ENCODE data around the gene SPTB. TPM values are rescaled to one million over a fixed set of nuclear protein-coding genes. Genes with fewer than 3 reads are reported as not detected.

Gene SPTB
- total RNA-seq, 1 experiment from 2014 or later, result 0.13 TPM

DNA sequence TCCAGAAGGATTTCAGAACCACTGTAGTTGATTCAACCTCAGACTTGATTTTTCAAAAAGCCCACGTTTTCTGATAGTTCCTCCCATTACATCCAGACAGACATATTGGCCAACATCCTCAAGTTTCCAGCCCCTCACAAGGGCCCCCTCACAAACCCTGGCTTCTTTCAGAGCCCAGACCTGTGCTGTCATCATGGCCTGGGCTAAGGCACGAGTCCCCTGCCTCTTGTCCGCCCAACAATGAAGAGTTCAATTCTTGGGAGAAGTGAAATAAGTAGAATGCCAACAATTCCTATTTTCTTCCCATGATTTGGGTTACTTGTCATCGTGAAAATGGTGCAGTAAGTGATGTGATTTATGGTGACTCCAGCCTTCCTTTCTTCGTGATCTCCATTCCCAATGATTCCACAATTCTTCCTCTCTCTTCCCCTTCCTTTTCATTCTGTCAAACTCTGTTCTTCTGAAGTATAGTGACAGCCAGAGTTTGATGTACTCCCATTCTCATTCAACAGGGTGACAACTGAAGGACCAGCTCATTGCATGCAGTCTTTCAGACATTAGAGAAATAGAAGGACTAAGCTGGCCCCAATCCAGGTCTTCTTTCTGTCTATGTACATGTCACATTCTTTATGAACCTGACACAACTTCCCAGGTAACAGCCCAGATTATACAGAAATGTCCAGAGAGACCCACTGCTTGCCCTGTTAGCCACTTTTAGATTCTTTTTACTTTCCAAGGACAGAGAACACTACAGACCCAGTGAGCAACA lies 29.2 kb downstream of the SPTB start:
- Histone ChIP-seq H3K36me3 (ENCODE audit: control insufficient read depth, insufficient read depth, low read length) (no peaks in the 10 kb centered on the region), H3K4me3 (ENCODE audit: low read depth in 2 of 2, low read length in 2 of 2) (no peak overlapping the region), H3K4me1 (ENCODE audit: control insufficient read depth, insufficient read depth, low read length) (no peaks in the 10 kb centered on the region), H3K9me3 (ENCODE audit: control insufficient read depth, insufficient read depth, low read depth, low read length) (no peaks in the 10 kb centered on the region), H3K27ac (ENCODE audit: low read length) (no peak overlapping the region), H3K27me3 (ENCODE audit: control insufficient read depth, insufficient read depth, low read length) (peaks cover 18% of the 10 kb centered on the region)
- TF ChIP-seq POLR2AphosphoS5 (IDR thresholded peaks at IDR 0.05; ENCODE audit: low read depth, low read length), result no peak
- no peak for TF ChIP-seq REST (IDR thresholded peaks at IDR 0.05; ENCODE audit: insufficient read depth in 1 of 2, low read depth in 2 of 2, low read length in 1 of 2)
- no peak for TF ChIP-seq TCF7L2 (IDR thresholded peaks at IDR 0.05; ENCODE audit: low read depth, low read length)
- no peak for TF ChIP-seq CTCF (IDR thresholded peaks at IDR 0.05)
- no peak for TF ChIP-seq SIN3A (IDR thresholded peaks at IDR 0.05; ENCODE audit: borderline replicate concordance, insufficient read depth, low read depth, low read length)
- DNase-seq (ENCODE audit: low read depth, low spot score) (no peak), ATAC-seq (no peak)
- intact Hi-C loops (cut with micrococcal nuclease; ENCODE audit: unreplicated experiment) (no loop called here), in situ Hi-C loops (cut with HindIII; ENCODE audit: low pct_unique_long_range_greater_than_20kb, low sequenced_read_pairs) (no loop called here)
- no TSS peak for BruUV-seq (replicated peaks)
- ChIA-PET CTCF (no interaction called here), POLR2A (no interaction called here)

DNA sequence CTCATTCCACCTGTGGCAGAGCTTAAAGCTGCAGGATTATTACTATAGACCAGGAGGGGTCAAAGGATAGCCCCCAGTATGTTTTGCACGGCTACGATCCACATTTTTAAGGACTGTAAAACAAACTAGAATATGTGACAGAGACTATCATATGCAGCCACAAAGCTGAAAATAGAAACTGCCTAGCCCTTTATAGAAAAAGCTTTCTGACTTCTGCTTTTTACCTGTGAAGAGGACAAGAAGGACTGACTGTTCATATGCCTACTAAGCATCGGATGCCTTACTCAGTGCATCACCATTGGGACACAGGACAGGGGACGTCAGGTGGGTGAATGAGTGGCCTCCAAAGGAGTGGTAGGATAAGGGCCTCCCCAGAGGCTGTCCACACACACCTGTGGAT lies 29.8 kb downstream of the SPTB start:
- H3K36me3 ChIP-seq (ENCODE audit: control insufficient read depth, insufficient read depth, low read length), result no peaks in the 10 kb centered on the region
- POLR2A ChIA-PET, result interaction anchor here (0.6 kb wide), 1 partner anchor 72 kb away, joined by 8 read pairs; no protein-coding TSS in a partner anchor
- CTCF ChIA-PET, result no interaction called here
- H3K4me1 ChIP-seq (ENCODE audit: control insufficient read depth, insufficient read depth, low read length), result no peaks in the 10 kb centered on the region
- no peaks in the 10 kb centered on the region for H3K9me3 ChIP-seq (ENCODE audit: control insufficient read depth, insufficient read depth, low read depth, low read length)
- no peak overlapping the region for H3K4me3 ChIP-seq (ENCODE audit: low read depth in 2 of 2, low read length in 2 of 2)
- no peak for ATAC-seq
- BruUV-seq (replicated peaks), result no TSS peak
- DNase-seq (ENCODE audit: low read depth, low spot score), result no peak
- no peak overlapping the region for H3K27ac ChIP-seq (ENCODE audit: low read length)
- in situ Hi-C loops (cut with HindIII; ENCODE audit: low pct_unique_long_range_greater_than_20kb, low sequenced_read_pairs) (no loop called here), intact Hi-C loops (cut with micrococcal nuclease; ENCODE audit: unreplicated experiment) (no loop called here)
- TF ChIP-seq REST (IDR thresholded peaks at IDR 0.05; ENCODE audit: insufficient read depth in 1 of 2, low read depth in 2 of 2, low read length in 1 of 2) (no peak), SIN3A (IDR thresholded peaks at IDR 0.05; ENCODE audit: borderline replicate concordance, insufficient read depth, low read depth, low read length) (no peak), POLR2AphosphoS5 (IDR thresholded peaks at IDR 0.05; ENCODE audit: low read depth, low read length) (no peak), CTCF (IDR thresholded peaks at IDR 0.05) (no peak), TCF7L2 (IDR thresholded peaks at IDR 0.05; ENCODE audit: low read depth, low read length) (no peak)
- H3K27me3 ChIP-seq (ENCODE audit: control insufficient read depth, insufficient read depth, low read length), result peaks cover 21% of the 10 kb centered on the region
